Measurements from ENCODE around the gene MPPED1.

MPPED1 gene

DNA sequence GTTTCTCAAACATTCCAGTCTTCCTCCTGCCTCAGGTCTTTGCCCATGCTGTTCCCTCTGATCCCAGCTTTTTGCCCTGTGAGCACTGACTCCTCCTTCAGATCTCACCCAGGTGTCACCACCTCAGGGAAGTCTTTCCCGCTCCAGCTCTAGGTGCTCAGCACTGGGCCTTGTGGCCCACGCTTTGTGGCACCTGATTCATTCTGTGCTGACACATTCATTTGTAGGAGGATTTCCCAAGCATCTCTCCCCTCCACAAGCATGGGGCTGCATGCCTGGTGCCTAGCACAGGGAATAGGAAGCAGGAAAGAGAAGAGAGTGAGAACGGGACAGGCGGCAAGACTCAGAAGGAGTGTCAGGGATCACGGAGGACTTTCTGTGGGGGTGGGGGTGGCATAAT, 17.6 kb downstream of the MPPED1 start:
- DNase-seq (ENCODE audit: low read depth) = no peak

DNA sequence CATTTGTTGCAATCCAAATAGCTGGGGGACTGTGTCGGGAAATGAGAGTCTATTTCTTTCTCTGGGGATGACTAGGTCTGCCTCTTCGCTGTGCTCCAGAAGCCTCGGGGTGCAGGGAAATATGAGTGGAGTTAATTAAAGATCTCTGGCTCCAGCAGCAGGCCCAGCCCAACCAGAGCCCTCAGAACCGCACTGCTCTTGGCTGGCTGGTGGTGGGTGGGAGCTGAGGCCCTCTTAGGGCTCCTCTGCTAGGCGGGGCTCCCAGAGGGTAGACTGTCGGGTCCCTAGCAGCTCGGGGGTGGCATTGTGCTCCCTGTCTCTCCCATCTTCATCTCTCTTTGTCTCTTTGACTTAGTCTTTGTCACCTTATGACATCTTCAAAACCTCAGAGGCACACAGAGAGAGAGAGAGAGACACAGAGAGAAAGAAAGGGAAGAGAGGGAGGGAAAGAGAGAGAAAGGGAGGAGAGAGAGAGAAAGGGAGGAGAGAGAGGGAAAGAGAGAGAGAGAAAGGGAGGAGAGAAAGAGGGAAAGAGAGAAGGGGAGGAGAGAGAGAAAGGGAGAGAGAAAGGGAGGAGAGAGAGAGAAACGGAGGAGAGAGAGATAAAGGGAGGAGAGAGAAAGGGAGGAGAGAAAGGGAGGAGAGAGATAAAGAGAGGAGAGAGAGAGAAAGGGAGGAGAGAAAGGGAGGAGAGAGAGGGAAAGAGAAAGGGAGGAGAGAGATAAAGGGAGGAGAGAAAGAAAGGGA, 20.2 kb downstream of the MPPED1 start:
- no peak for DNase-seq (ENCODE audit: low read depth)

DNA sequence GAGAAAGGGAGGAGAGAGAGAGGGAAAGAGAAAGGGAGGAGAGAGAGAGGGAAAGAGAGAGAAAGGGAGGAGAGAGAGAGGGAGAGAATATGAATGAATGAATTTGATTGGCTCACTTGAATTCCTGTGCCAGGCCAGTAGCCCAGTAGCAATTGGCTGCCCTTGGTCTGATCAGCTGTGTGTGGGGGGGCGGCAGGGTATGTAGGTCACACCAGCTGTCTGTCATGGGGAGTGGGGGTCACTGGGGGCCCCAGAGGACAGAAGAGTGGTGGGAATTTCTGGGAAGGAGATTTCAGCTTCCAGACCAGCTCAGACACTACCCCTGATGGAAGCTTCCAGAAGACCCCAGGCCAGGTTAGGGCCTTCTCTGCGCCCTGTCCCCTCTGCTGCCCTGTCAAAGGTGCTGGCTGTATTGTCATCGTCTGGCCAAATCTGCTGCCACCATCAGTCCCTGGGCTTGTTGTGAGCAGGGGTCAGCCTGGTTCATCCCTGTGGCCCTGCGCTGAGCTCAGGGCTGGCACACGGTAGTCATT, 21.1 kb downstream of the MPPED1 start:
- no peak for DNase-seq (ENCODE audit: low read depth)

DNA sequence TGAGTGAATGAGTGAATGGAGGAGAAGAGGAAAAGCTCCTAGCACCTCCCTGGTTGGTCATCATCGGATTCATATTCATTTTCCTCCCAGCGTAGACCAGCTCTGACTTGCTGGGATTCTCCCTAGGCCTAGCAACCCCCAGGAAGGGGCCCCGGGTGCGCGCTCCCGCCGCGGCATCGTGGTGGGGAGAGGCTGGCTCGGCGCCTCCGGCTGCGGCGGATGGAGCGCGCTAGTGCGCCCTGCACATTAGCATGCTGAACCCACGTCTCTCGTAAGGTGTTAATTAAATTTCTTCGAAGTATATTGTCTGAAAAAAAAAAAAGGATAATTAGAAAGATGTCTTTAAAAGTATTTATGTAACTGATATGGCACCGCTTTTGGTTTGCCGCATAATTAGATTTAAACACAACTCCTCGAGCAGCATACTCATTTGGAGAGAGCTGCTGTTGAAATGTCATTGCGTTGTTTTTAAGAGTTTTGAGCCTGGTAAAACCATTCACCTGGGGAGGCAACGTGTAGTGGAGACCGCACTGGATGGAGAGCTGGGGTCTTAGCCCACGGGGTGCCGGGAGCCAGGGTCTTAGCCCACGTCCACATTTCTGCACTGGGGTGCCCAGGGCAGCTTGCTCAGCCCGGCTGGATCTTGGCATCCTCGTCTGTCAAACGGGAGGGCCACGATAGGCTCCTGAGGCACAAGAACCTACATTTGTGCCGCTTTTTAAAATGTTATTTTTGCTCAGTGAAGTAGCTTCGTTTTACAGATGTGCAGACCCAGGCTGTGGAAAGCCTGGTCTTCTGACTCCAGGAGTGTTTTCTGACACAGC, 21.8 kb downstream of the MPPED1 start:
- no peak for DNase-seq (ENCODE audit: low read depth)

GRCh38 chr22:43434275-43434927, 22.6 kb downstream of the MPPED1 start:
- DNase-seq (ENCODE audit: low read depth) = no peak

DNA sequence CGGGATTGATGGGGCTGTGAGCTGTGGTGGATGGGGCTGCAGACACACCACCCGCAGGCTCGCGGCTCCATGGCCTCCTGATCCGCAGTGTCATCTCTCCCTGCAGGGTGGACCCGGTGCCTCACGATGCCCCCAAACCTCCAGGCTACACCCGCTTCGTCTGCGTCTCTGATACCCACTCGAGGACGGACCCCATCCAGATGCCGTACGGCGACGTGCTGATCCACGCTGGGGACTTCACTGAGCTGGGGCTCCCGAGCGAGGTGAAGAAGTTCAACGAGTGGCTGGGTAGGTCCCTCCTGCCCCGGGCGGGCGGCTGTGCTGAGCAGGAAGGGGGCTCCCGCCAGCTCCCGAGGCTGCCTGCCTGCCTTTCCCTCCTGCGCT, 23.1 kb downstream of the MPPED1 start:
- DNase-seq (ENCODE audit: low read depth) = no peak

GRCh38 chr22:43435851-43436811, 24.3 kb downstream of the MPPED1 start:
- DNase-seq (ENCODE audit: low read depth) = no peak

- DNase-seq (ENCODE audit: low read depth) = no peak
These were observed 25.1 kb downstream of the MPPED1 start for GRCh38 chr22:43436868-43437267.

DNA sequence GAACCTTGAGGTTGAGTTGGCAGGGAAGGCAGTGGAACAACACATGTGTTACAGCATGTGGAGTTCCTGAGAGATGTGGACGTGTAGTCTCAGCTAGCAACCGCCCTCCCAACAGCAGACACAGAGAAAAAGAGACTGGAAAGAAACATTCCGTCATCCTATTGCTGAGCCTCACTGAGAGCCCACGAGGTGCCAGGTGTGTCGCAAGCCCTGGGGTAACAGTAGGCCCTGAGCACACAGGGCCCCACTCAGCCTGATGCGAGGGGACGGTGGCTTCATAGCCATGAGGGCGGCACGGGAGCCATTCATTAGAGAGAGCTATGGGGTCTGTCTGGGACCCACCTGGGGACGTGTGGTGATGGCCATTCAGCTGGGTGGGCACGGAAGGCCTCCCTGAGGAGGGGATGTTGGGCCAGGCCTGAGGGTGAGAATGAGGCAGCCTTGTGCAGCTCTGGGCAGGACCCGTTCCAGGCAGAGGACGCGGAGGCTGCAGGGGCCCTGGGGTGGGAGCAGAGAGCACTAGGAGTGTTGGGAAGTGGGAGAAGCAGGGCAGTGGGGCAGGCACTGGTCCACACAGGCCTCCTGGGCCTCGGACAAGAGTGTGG, 26.2 kb downstream of the MPPED1 start:
- DNase-seq (ENCODE audit: low read depth) = no peak

DNA sequence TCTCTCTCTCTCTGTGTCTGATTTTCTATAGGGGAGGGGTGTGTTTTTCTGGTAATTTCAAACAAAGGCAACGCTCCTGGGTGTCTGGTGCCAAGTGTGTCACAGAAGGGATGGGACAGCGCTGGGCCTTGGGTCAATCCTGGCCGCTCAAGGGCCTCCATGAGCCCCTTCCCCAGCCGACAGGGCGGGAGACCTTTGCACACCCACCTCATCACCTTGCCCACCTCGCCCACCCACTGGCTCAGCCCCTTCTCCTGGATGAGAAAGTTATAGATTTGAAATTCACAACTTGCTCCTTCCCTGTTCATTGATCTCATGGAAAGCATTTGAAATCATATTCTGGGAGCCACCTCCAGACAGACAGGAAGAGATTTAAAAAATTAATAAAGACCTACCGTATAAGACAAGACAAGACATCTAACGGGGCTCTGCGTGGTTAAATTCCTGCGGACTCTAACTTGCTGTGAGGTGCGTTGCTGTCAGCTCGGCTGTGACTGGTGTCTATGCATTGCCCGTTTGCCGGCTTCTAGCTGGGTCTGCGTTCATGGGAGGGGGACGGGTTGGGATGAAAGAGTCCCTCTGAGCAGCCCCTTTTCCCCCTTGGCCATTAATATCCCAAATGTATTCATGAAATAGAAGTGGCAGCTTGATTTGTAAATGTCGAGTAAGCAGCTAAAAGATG, 27.0 kb downstream of the MPPED1 start:
- no peak for DNase-seq (ENCODE audit: low read depth)

GRCh38 chr22:43439368-43440103, 27.7 kb downstream of the MPPED1 start:
- DNase-seq (ENCODE audit: low read depth) = no peak

- no peak for DNase-seq (ENCODE audit: low read depth)
These were observed 28.2 kb downstream of the MPPED1 start for GRCh38 chr22:43440104-43440387.

DNA sequence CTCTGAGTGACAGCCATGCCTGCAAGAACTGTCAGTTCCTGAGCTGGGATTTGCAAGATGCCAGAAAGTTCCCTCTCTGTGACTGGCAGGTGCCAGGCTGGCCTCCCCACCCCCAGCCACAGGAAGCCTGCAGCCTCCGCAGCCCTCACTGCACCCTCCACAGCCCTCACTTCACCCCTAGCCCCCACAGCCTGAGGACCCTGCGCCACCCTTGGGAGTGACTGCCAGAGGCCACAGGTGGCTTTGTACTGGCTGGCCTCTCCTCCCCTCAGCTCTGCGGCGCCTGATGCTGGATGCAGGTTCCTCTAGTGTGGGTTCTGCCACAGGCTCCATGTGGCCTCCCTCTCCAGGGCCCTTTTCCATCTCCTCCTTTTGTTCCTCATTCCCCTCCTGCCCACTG, 28.7 kb downstream of the MPPED1 start:
- DNase-seq (ENCODE audit: low read depth) = no peak

DNA sequence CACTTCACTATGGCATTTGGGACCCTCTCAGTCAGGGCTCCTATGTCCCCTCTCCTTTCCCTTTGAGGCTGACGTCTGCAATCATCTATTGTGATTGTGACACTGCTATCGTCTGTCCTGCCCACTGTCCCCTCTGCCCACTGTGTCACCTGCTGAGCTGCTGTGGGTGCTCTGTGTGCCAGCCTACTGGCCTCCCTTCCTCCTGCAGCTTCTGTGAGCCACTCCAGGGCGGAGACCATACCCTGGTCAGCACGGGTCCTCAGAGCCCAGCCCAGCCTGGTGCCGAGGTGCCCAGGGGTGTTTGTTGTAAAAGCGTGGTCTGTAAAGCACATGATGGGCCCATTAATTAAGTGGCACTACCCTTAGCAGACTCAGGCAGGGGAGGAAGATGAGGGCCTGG, 29.4 kb downstream of the MPPED1 start:
- no peak for DNase-seq (ENCODE audit: low read depth)

DNA sequence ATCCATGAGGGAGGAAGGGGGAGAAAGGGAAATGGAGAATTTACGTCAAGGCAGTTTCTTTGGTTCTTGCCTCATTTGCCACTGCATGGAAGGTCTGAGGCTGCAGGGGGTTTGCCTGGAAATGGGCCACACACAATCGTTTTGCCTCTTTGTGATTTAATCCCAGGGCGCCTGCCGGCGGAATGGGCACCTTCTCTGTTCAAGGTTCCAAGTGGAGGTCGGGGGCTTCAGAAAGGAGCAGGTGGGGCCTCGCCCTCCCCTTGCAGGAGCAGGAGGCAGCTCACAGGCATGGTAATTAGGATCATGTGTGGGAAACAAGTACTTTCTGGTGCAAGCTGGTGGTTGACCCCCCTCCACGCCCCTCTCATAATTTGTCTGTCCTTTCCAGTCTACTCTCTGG, 29.9 kb downstream of the MPPED1 start:
- DNase-seq (ENCODE audit: low read depth) = no peak

DNA sequence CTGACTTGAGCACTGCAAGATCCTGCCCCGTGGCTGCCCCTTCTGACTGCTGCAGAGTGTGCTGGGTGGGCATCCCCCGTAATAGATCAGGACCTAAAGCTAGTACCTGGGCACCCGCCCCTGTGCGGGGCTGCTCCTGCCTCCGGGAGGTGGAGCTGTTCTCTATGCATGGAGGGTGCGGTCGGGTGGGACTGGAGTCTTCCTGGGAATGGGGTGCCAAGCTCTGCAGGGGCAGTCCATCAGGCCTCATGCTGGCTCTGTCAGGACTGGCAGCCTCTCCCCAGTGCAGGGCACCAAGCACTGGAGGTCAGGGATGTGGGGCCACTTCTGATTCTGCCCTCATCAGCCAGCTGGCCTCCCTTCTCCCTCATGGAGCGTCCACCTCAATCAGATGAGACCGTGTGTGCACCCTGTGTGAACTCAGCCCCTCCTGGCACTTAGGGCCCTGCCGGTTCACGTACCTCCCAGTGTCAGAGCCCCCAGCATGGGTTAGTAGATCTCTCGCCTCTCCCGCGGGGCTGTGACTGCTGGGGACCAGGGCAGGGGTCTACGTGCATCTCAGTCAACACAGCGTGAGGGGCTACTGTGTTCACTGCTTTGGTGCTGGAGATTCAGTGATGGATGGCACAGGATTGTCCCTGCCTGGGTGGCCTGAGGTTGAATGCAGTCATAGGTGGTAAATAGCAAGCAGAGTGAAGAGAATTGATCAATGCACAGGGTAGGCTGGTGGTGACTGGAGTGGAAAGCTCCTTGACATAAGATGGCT, 30.8 kb downstream of the MPPED1 start:
- no peak for DNase-seq (ENCODE audit: low read depth)

GRCh38 chr22:43443152-43443471, 31.3 kb downstream of the MPPED1 start:
- DNase-seq (ENCODE audit: low read depth) = no peak

- no peak for DNase-seq (ENCODE audit: low read depth)
These were observed 34.4 kb downstream of the MPPED1 start for GRCh38 chr22:43446037-43446803.

DNA sequence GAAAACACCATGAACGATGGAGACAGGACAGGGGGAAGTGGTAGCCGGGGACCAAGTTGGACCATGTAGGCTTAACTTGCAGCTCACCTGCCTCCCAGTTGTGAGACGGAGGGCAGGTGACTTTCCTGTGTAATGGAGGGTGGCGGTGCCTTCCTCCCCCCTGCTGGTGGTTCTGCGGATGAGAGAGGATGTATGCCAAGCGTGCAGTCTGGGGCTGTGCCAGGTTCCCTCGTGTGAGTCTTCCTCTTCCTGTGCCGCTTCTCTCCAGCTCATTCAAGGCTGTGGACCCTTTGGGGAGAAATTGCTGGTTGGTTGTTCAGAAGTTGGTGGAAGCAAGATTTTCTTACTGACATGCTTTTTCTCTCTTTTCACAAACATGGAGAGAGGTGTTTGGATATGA, 35.1 kb downstream of the MPPED1 start:
- no peak for DNase-seq (ENCODE audit: low read depth)

Data from stimulated activated CD8-positive, alpha-beta memory T cell treated with anti-CD3 and anti-CD28 coated beads, Interleukin-12 subunit alpha, Interleukin-12 subunit beta, amount 100 ng/mL, for 4 hours (primary cell).